ENCODE measurements around the gene MRPL46.

MRPL46 gene

DNA sequence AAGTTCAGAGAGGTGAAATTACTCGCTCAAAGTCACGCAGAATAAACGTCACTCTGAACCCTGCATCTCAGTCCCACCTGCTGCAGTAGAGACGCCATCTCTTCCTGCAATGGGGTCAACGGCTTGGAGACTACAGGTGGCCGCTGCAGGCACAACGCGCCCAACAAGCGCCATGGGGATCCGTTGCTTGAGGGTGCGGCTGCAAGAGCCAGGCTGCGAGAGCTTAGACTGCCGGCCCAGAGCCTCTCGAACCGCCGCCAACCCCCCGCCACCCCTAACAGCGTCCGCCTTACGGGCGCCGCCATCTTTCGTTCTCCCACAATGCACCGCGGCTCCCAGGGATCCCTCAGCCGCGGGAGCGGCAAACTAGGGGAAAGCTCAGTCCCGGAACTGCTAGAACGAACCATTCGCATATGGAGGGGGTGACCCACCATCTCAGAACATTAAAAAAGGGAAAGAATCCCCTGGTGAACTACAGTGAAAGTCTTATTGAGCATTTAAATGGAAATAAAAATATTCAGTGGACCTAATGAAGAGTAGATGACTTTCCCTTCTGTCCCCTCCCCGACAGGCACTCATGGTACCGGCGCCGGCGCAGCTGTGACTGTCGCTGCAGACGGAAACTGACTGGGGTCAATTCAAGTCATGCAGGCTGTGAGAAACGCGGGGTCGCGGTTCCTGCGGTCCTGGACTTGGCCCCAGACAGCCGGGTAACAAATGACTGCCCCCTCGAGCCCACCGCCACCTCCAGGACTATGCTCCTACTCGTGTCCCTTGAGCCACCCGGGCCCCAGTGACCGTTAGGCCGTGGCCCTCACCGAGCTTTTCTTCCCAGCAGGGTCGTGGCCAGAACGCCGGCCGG is at the start of gene MRPL46, which contains the start of gene MRPS11:
Gene MRPL46 (minus strand): TSS at position 316 of the 862 bp plus-strand sequence. CDS start 11 bp downstream, at position 305.
Gene MRPS11 (plus strand): TSS at position 636 of the 862 bp plus-strand sequence. CDS start 10 bp downstream, at position 646.
- peak; percentile 93 for DNase-seq (ENCODE audit: low spot score)

- DNase-seq (ENCODE audit: low spot score): no peak
Measured at GRCh38 chr15:88513195-88513594, 46.0 kb upstream of the MRPL46 start.

DNA sequence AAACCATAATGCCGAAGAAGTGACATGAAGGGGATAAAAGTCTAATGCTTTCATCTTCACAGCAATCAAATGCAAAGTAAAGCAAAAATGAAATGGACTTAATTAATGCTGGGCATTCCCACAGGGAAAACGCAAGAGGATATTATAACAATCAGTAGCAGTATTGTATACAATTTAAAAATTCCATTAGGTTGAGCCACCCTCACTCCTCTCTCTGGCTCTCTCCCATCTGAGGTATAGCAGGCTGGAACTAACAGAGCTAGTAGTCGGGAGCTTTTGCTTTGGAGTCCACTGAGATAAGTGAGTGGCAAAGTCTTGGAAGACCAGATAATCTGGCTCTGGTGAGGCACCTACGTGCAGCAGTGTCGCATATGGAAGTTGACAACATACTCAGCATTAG is 45.4 kb upstream of the MRPL46 start:
- no peak for DNase-seq (ENCODE audit: low spot score)

DNA sequence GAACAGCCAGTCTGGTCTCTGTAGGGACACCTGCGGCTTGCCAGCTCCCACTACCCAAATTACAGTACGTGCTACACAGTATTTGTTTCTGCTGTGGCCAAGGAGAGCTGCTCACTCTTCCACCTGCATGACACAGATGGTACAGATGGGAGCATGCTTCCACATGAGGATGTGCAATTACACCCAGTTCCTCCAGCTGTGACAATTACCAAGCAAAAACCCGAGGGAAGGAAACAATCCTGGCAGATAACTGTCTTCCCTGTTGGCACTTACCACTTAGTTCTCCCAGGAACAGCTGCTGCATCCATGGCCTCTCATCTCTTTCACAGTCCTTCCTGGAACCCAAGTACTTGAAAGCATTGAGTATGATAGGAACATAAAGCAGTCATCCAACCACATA is 44.9 kb upstream of the MRPL46 start:
- no peak for DNase-seq (ENCODE audit: low spot score)

DNA sequence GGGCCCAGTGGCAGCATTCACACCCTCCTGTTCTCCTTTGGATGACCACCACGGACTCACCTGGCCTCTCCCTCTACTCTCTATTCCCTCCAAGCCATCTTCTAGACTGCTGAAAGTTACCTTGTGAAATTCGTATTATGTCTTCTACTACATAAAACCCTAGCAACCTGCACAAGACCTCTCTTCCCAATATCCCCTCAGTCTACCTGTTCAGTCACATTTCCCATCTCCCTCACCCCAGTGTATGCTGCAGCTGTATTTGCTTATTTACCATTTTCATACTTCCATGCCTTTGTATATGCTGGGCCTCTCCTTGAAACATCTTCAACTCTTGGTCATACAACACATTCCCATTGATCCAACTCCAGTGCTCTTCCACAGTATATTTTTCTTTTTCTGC is 44.0 kb upstream of the MRPL46 start:
- DNase-seq (ENCODE audit: low spot score): no peak

- no peak for DNase-seq (ENCODE audit: low spot score)
Measured at GRCh38 chr15:88509964-88510363, 42.8 kb upstream of the MRPL46 start.

GRCh38 chr15:88509321-88509720 is 42.1 kb upstream of the MRPL46 start:
- no peak for DNase-seq (ENCODE audit: low spot score)

DNA sequence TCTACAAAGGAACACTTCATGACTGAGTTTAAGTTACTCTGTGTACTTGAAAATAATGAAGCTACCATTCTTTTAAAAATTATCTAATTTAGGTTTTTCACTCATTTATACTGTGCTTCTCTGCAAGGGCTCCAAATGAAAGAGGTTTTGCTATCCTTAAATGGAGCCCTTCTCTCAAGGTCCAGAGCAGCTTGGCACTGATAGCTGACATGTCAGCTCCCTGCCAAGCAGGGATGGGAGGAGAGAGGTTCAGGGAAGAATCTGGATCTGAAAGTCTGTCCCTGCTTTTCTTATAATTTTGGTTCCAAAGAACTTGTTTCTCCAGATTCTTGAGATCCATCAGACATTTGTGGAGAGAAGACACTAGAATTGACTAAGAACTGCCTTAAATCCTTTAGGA is 39.4 kb upstream of the MRPL46 start:
- no peak for DNase-seq (ENCODE audit: low spot score)

GRCh38 chr15:88505721-88506120 is 38.5 kb upstream of the MRPL46 start:
- DNase-seq (ENCODE audit: low spot score): no peak

- DNase-seq (ENCODE audit: low spot score): no peak
Measured at GRCh38 chr15:88504445-88504844, 37.3 kb upstream of the MRPL46 start.

DNA sequence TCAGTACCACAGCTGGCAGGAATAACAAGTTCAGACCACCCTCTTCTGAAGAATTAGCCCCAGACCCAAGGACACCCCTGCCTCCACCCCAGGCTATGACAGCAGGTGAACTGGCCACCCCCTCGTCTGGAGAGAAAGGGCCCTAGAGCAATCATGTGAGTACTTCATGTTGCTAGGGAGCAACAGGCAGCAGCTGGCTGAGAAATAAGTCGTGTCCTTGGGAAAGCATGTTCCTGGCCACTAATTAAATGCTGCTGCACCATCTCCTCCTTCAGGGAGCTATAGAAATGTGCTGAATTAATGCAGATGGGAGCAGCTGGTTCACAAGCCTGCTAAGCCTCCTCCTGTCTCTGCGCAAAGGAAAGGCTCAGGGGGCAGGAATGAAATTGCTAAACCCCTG is 31.8 kb upstream of the MRPL46 start:
- DNase-seq (ENCODE audit: low spot score): no peak

DNA sequence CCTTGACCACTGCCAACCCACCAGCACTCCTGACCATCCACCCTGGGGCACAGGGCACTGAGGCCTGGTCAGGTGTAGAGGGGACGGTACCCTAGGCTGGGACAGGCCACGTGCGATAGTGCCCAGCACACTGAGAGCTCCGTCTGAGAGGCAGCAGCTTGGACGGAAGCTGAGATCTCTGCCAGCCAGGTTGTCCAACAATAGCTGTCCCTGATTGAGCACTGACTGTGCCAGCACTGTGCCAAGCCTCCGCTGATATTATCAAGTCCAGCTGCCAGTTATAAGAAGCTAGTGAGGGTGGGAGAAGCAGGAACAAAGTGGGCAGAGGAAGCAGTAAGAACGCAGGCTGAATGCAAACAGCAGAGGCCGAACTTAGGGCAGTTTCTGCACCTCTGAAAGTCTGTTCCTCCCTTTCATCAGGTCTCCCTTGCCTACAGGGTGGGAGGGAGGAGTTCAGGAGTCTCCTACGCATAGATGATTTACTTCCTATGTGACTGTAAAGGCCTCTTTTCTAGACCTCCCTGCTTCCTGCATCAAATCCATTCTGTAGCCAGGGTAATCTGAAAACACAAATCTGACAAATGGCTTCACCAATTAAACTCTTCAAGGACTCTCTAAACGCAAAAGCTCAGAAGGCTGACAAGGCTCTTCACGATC is 30.0 kb upstream of the MRPL46 start:
- DNase-seq (ENCODE audit: low spot score): no peak

GRCh38 chr15:88493844-88494243 is 26.7 kb upstream of the MRPL46 start:
- no peak for DNase-seq (ENCODE audit: low spot score)

DNA sequence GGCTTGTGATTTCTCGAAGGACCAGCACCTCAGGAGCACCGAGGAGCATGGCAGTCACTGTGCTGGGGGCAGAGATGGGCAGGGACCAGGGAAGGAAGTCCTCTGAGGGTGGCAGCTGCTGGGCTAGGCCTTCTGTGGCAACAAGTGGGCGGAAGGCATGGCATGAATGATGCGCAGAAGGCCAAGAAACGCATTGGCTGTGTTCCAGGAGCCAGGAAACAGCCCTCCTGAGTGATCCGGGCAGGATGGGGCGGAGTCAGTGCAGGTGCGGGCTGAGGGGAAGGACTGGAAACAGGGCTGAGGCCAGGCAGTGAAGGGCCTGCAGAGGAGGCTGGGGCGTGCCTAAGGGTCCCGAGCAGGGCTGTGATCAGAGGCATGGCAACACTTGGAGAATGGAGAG is 24.0 kb upstream of the MRPL46 start:
- no peak for DNase-seq (ENCODE audit: low spot score)

DNA sequence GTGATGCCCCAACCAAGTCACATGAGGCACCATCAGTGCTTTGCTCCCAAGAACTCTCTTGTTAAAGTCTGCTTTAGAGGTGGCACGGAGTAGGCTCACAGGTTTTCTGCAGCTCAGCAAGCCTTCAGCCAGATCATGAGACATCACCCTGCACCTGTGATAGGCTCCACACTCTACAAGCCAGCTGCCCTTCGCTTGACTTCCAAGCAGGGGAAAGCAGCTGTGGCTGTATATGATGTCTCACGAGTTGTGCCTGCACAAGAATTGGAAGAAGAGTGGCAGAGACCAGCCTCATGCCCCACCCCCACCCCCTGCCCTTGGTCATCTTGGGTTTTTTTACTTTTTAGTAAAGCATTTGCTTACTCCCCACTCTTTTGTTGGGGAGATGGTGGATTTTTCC is 22.8 kb upstream of the MRPL46 start:
- no peak for DNase-seq (ENCODE audit: low spot score)

DNA sequence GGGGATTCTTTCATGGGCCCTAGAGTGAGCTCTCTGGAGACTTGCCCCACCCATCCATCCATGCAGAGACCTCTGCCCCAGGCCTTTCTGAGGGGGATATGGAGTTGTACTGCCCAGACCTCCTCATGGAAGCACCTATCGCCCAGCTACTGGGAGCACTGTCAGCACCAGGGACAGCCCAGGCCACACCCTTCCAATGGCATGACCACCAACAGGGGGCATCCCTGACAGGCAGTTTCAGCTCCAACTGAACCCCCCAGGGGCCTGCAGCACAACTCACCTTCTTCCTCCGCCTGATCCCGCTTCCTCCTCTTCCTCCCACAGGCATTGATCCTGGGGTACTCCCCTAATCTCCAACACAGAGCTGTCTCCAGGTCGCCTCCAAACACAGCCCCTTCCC is 22.1 kb upstream of the MRPL46 start:
- no peak for DNase-seq (ENCODE audit: low spot score)

DNA sequence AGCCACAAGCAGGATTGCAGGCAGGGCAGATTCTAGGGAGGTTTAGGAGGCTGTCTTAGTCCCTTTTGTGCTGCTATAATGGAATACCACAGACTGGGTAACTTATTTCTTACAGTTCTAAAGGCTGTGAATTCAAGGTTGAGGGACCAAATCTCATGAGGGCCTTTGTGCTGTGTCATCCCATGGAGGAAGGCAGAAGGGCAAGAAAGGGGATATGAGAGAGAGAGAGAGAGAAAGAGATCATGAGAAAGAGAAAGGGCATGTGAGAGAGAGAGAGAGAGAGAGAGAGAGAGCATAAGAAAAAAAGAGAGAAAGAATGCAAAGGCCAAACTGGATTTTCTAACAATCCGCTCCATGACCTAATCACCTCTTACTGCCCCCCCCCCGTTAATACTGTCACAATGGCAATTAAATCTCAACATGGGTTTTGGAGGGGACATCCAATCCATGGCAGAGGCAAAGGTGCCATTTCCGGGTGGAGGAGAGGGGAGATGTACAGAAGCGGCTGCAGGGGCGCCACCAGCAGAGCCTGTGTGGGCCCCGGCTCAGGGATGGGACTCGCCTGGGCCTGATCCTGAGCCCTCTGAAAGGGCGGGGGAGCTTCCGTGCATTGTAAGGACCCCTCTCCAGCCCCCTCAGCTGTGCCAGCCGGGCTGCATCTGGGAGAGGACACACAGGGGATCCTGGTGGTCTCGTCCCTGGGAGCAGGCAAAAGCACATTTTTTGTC is 20.8 kb upstream of the MRPL46 start:
- no peak for DNase-seq (ENCODE audit: low spot score)

DNA sequence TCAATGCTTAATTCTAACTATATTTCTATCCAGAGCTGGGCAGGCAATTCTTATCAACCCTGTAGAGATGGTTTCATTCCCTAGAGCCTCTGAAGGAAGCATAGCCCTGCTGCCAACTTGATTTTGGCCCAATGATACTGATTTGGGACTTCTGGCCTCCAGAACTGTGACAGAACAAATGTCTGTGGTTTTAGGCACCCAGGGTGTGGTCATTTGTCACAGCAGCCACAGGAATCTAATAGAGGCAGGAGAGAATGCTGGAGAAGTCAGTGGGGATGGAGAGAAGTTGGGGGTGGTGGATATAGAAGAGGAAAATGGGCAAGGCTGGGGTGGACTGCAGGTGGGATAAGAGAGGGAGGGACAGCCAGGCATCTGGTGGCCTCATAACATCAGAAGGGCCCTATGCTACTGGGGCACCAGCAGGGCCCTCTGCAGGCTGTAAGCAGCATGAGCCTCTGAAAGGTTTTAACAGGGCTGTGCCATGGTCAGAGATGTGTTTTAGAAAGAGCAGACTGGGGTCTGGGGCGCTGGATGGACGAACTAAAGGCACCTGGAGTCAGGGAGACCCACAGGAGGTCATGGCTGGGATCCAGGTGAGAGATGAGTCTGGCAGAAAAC is 20.1 kb upstream of the MRPL46 start:
- no peak for DNase-seq (ENCODE audit: low spot score)

DNA sequence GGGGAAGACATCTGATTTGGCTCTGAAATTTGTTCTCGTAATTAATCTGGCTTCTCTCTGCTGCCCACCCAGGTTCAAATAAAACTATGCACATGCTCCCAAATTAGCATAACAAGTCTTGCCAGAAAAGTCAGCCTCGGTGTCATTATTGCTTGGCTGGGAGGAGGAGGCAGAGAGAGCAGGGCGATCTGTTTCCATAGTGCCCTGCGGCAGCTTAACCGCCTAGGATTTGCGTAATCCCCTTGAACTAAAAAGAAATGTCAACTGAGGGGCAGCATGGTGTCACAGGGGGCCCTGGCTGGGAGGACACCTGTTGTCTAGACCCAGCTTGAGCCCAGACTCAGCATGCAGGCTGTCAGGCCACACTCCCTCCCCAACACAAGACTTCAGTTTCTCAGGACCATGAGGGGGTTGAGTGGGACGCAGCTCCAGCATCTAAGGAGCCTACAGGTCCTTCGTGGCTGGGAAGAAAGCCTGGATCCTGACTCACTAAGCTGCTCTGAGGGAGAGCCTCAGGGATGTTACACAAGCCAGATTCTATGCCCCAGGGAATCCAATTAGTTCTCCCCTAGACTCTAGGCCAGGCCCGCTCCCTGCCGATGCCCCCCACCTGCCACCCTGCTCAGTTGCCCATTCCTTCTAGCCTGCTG is 17.6 kb upstream of the MRPL46 start:
- no peak for DNase-seq (ENCODE audit: low spot score)

DNA sequence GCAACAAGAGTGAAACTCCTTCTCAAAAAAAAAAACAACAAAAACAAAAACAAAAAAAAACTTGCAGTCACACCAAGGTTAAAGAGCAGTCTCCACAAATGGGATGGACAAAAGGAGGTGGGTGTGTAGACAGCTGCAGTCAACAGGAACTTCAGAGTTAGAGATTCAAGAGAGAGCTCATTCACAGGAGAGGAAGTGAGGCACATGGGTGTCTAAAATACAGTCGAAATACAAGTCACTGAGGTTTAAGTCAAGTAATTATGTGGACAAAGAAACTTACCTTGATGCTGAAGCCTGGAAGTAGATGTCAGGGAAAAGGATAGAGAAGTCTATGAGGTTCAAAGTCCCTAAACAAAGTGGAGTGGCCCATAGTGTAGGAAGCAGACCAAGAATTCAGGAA is 15.1 kb upstream of the MRPL46 start:
- DNase-seq (ENCODE audit: low spot score): no peak

DNA sequence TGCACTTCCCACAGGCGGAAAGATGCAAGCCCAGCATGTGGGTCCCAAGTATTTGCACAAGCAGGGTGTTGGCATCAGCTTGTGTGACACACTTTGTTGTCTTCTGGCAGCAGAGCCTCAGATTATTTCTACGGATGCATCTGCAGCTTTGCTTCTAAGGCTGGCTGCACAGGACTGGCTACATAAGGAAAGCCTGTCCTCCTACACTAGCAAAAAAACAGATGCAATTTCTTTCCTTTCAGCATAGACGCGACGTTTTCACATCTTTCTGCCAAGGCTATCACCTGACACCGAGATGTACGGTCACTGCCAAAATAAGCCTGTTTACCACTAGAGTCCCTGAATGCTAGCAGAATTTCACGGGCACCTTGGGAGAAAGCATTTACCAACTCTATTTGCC is 13.8 kb upstream of the MRPL46 start:
- DNase-seq (ENCODE audit: low spot score): no peak

GRCh38 chr15:88479169-88479568 is 12.0 kb upstream of the MRPL46 start:
- no peak for DNase-seq (ENCODE audit: low spot score)

All from left forelimb (tissue), 1 donor.